CD4-positive, alpha-beta T cell (primary cell): Measurements from ENCODE around the gene TRIP10. TPM values are rescaled to one million over a fixed set of nuclear protein-coding genes. Genes with fewer than 3 reads are reported as not detected.
A peak's percentile ranks its signal among the peaks of the same experiment; 100 is the strongest.
"Not testable (repeated sequence)": the region's sequence is repeated elsewhere in the genome, so short reads cannot be mapped to it uniquely, and the experiment has no call there.

ENCODE experiments used
- ATAC-seq: fragments of 200-7000 bp; cut with Tn5 transposase; one replicate; pipeline ENCODE4 v1.10.0; 2022; ENCODE audit warnings: mild to moderate bottlenecking; ENCODE audit not compliant: poor library complexity
- CTCF ChIA-PET: fragments of 350-600 bp; sonication (Branson Sonifier 250); formaldehyde crosslinking; loops from one replicate; lab custom pipeline; 2021; ENCODE audit warnings: antibody characterized with exemption, inconsistent platforms; lab: Charles Lee
- POLR2A ChIA-PET: fragments of 350-600 bp; sonication (Branson Sonifier 250); formaldehyde crosslinking; loops from one replicate; lab custom pipeline; 2021; ENCODE audit warnings: antibody characterized with exemption, inconsistent platforms; lab: Charles Lee
- DNase-seq, 14 experiments: peaks; one replicate each; pipeline ENCODE4 v3.0.0-alpha.2; 2013 to 2020; ENCODE audit warnings: mixed read lengths in 2 of 14
- H3K27ac ChIP-seq, 2 donors: one replicate each; pipeline versions ENCODE4 v1.5.1 to v1.7.0; 2013; ENCODE audit warnings: low read length in 2 of 2, low read depth in 1 of 2, mild to moderate bottlenecking in 1 of 2
- H3K27me3 ChIP-seq, 2 experiments: 1 replicate in 1 of 2; 2 replicates in 1 of 2; pipeline versions ENCODE4 v1.6.1 to v1.7.0; 2013; ENCODE audit warnings: low read length in 2 of 2, control low read depth in 1 of 2, mild to moderate bottlenecking in 1 of 2, moderate library complexity in 1 of 2; ENCODE audit not compliant: insufficient read depth in 2 of 2, control insufficient read depth in 1 of 2
- H3K36me3 ChIP-seq: one replicate; pipeline ENCODE4 v1.6.1; 2013; ENCODE audit warnings: low read length, control low read depth; ENCODE audit not compliant: insufficient read depth
- H3K4me1 ChIP-seq: one replicate; pipeline ENCODE4 v1.6.1; 2013; ENCODE audit warnings: low read length, control low read depth; ENCODE audit not compliant: insufficient read depth
- H3K4me3 ChIP-seq: one replicate; pipeline ENCODE4 v1.5.1; 2013; ENCODE audit warnings: mild to moderate bottlenecking, low read length, moderate library complexity
- H3K9me3 ChIP-seq, 2 experiments: 1 replicate in 1 of 2; 2 replicates in 1 of 2; pipeline versions ENCODE4 v1.6.1 to v1.7.0; 2013; ENCODE audit warnings: low read length in 2 of 2, mild to moderate bottlenecking in 2 of 2, control low read depth in 1 of 2, moderate library complexity in 1 of 2; ENCODE audit not compliant: control insufficient read depth in 1 of 2, insufficient read depth in 1 of 2
- H3K27ac Mint-ChIP-seq: one replicate; pipeline ENCODE4 v1.8.0; 2020; ENCODE audit warnings: mixed read lengths
- H3K27me3 Mint-ChIP-seq: one replicate; pipeline ENCODE4 v1.8.0; 2021; ENCODE audit warnings: mixed read lengths
- H3K36me3 Mint-ChIP-seq: one replicate; pipeline ENCODE4 v1.8.0; 2021; ENCODE audit warnings: low read depth, mixed read lengths
- H3K4me1 Mint-ChIP-seq: one replicate; pipeline ENCODE4 v1.8.0; 2021; ENCODE audit warnings: low read depth, mixed read lengths
- H3K4me3 Mint-ChIP-seq: one replicate; pipeline ENCODE4 v1.8.0; 2020; ENCODE audit warnings: mild to moderate bottlenecking, mixed read lengths
- H3K9me3 Mint-ChIP-seq: one replicate; pipeline ENCODE4 v1.8.0; 2020; ENCODE audit warnings: mixed read lengths
- intact Hi-C, 2 experiments: fragments of 100-400 bp; cut with DNase I in 1 of 2; cut with micrococcal nuclease in 1 of 2; formaldehyde crosslinking; loops; one replicate each; pipeline versions ENCODE4 v1.15.1 to v1.9.0; 2023 to 2025; cut with DNase I, micrococcal nuclease
- total RNA-seq, 174 experiments: library from RNA in 2 of 174; stranded (reverse) in 2 of 174; gene quantifications; one replicate each; pipeline ENCODE4 v1.2.3 and lab custom pipeline; 2021 to 2026
- TF ChIP-seq, protein P1 (sequence below): fragments of 200-600 bp; IDR thresholded peaks from one replicate; pipeline ENCODE4 v1.8.0; 2022; ENCODE audit warnings: antibody characterized with exemption, mild to moderate bottlenecking

Gene TRIP10
- total RNA-seq, 2 experiments from 2014 or later = 1.6 to 1.9 TPM

DNA sequence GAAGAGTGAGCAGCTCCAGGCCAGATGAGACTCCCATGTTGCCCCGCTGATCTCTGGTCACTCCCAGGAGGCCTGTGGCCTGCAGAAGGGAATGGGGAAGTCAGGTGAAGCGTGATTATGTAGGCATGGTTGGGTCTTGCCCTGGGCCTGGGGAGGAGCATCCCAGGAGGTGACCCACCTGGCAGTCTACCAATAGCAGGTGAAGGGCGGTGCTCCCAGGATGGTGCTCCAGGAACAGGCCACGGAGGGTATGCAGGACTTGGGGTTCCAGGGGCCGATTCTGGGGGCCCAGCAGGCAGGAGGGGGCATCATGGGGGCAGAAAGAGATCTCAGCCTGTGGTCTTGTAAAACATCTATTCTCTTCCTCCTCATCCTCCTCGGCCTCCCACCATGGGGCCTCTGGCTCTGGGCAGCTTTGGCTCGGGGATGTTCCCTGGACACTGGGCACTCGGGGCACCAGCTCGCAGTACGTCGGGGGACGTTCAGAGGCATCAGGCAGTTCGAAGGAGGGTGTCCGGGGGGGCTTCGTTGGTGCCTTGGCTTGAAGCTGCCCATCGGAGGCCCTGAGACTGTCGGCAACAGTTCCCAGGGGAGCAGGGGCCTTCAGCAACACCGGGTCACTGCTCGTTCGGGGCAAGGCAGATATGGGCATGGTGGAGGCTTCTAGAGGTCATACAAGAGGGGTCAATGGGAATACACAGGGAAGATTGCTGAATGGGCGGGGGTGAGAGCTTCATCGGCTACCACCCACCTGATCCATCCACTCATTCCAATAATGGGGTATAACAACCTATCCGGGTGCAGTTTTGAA is 15.4 kb downstream of the TRIP10 start:
- H3K36me3 Mint-ChIP-seq = peaks cover 81% of the 10 kb centered on the region
- Histone ChIP-seq H3K27me3 (no peaks in the 10 kb centered on the region), H3K36me3 (peaks cover 75% of the 10 kb centered on the region), H3K4me3 (no peak overlapping the region), H3K4me1 (peaks cover 14% of the 10 kb centered on the region), H3K9me3 (no peaks in the 10 kb centered on the region), H3K27ac (no peak overlapping the region)
- ATAC-seq = no peak
- no peaks in the 10 kb centered on the region for H3K27me3 Mint-ChIP-seq
- no peak overlapping the region for H3K4me3 Mint-ChIP-seq
- ChIA-PET POLR2A (interaction anchor here (1.5 to 1.6 kb wide), 2 partner anchors 15 to 17 kb away, joined by 3 to 5 read pairs; partner anchors contain the start of genes GPR108 and TRIP10), CTCF (interaction anchor here (1.7 kb wide), 1 partner anchor 108 kb away, joined by 6 read pairs; no protein-coding TSS in a partner anchor)
- H3K4me1 Mint-ChIP-seq = peaks cover 11% of the 10 kb centered on the region
- TF ChIP-seq, protein P1, sequence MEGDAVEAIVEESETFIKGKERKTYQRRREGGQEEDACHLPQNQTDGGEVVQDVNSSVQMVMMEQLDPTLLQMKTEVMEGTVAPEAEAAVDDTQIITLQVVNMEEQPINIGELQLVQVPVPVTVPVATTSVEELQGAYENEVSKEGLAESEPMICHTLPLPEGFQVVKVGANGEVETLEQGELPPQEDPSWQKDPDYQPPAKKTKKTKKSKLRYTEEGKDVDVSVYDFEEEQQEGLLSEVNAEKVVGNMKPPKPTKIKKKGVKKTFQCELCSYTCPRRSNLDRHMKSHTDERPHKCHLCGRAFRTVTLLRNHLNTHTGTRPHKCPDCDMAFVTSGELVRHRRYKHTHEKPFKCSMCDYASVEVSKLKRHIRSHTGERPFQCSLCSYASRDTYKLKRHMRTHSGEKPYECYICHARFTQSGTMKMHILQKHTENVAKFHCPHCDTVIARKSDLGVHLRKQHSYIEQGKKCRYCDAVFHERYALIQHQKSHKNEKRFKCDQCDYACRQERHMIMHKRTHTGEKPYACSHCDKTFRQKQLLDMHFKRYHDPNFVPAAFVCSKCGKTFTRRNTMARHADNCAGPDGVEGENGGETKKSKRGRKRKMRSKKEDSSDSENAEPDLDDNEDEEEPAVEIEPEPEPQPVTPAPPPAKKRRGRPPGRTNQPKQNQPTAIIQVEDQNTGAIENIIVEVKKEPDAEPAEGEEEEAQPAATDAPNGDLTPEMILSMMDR = no peak
- H3K9me3 Mint-ChIP-seq = no peaks in the 10 kb centered on the region
- intact Hi-C loops = loop anchor here in 1 of 2 experiments (5.0 kb wide), 1 partner anchor 238 kb away; no protein-coding TSS in a partner anchor
- peak overlapping the region; percentile 44 for H3K27ac Mint-ChIP-seq
- DNase-seq = no peak

- Mint-ChIP-seq H3K4me3 (no peak overlapping the region), H3K36me3 (peaks cover 51% of the 10 kb centered on the region), H3K9me3 (no peaks in the 10 kb centered on the region), H3K4me1 (peaks cover 6% of the 10 kb centered on the region), H3K27me3 (no peaks in the 10 kb centered on the region), H3K27ac (no peak overlapping the region)
- CTCF ChIA-PET = no interaction called here
- Histone ChIP-seq H3K36me3 (peaks cover 64% of the 10 kb centered on the region), H3K4me3 (no peak overlapping the region), H3K27ac (no peak overlapping the region), H3K9me3 (no peaks in the 10 kb centered on the region), H3K4me1 (peaks cover 24% of the 10 kb centered on the region), H3K27me3 (no peaks in the 10 kb centered on the region)
- POLR2A ChIA-PET = interaction anchor here (0.7 to 1.6 kb wide), 3 partner anchors 12 to 23 kb away, joined by 3 read pairs; partner anchors contain the start of gene VAV1
- TF ChIP-seq, protein P1 = no peak
- DNase-seq (no peak), ATAC-seq (no peak)
- intact Hi-C loops = no loop called here
These were observed 21.1 kb downstream of the TRIP10 start for GRCh38 chr19:6760606-6761005.

GRCh38 chr19:6761053-6761676 is 21.7 kb downstream of the TRIP10 start:
- intact Hi-C loops = no loop called here
- Histone ChIP-seq H3K9me3 (no peaks in the 10 kb centered on the region), H3K4me1 (peaks cover 30% of the 10 kb centered on the region), H3K27me3 (no peaks in the 10 kb centered on the region), H3K36me3 (peaks cover 64% of the 10 kb centered on the region), H3K4me3 (no peak overlapping the region), H3K27ac (no peak overlapping the region)
- Mint-ChIP-seq H3K27me3 (no peaks in the 10 kb centered on the region), H3K4me3 (no peak overlapping the region), H3K27ac (no peak overlapping the region), H3K36me3 (peaks cover 53% of the 10 kb centered on the region), H3K9me3 (no peaks in the 10 kb centered on the region), H3K4me1 (peaks cover 12% of the 10 kb centered on the region)
- DNase-seq (peak in 2 of 14 experiments; percentile 43 to 58), ATAC-seq (peak; percentile 39)
- POLR2A ChIA-PET = interaction anchor here (0.7 to 1.6 kb wide), 2 partner anchors 12 to 23 kb away, joined by 3 read pairs; partner anchors contain the start of gene VAV1
- CTCF ChIA-PET = no interaction called here
- TF ChIP-seq, protein P1 = no peak

GRCh38 chr19:6762253-6762797 is 22.8 kb downstream of the TRIP10 start:
- Mint-ChIP-seq H3K4me1 (peaks cover 23% of the 10 kb centered on the region), H3K36me3 (peaks cover 56% of the 10 kb centered on the region)
- Histone ChIP-seq H3K36me3 (peaks cover 54% of the 10 kb centered on the region), H3K4me1 (peaks cover 42% of the 10 kb centered on the region)
- POLR2A ChIA-PET, ATAC-seq, H3K27me3 Mint-ChIP-seq, intact Hi-C loops, H3K4me3 Mint-ChIP-seq, H3K27ac Mint-ChIP-seq, CTCF ChIA-PET, H3K27me3 ChIP-seq, H3K9me3 ChIP-seq, H3K27ac ChIP-seq, H3K9me3 Mint-ChIP-seq, H3K4me3 ChIP-seq, DNase-seq: not testable (repeated sequence)
